MCF 10A (cell line): ENCODE measurements around the gene SENP7. TPM values are rescaled to one million over a fixed set of nuclear protein-coding genes. Genes with fewer than 3 reads are reported as not detected.
A peak's percentile ranks its signal among the peaks of the same experiment; 100 is the strongest.

ENCODE experiments used
- BruUV-seq: library from RNA; stranded (reverse); fragments of 400-500 nt; replicated peaks from 2 replicates; lab custom pipeline; 2021; lab: Mats Ljungman, UMichigan
- CTCF ChIA-PET: fragments of 300-600 bp; sonication (Branson Sonifier 250); formaldehyde crosslinking; extraction: SDS; loops from one replicate; lab custom pipeline; 2021; ENCODE audit warnings: antibody characterized with exemption, inconsistent platforms; lab: Yijun Ruan, JAX
- POLR2A ChIA-PET: fragments of 300-600, 350-650 bp; sonication (Branson Sonifier 250); formaldehyde crosslinking; extraction: SDS; loops from one replicate; lab custom pipeline; 2020; ENCODE audit warnings: antibody characterized with exemption, inconsistent platforms; lab: Yijun Ruan, JAX
- DNase-seq: peaks from one replicate; pipeline ENCODE4 v3.0.0-alpha.2; 2018; ENCODE audit not compliant: unreplicated experiment
- H3K27ac Mint-ChIP-seq: one replicate; pipeline ENCODE4 v1.8.0; 2022; ENCODE audit warnings: mild to moderate bottlenecking, low read depth, mixed read lengths; ENCODE audit not compliant: unreplicated experiment
- H3K27me3 Mint-ChIP-seq: one replicate; pipeline ENCODE4 v1.8.0; 2022; ENCODE audit warnings: mixed read lengths; ENCODE audit not compliant: insufficient read depth, unreplicated experiment
- H3K36me3 Mint-ChIP-seq: one replicate; pipeline ENCODE4 v1.8.0; 2022; ENCODE audit warnings: mild to moderate bottlenecking, moderate library complexity, mixed read lengths; ENCODE audit not compliant: insufficient read depth, unreplicated experiment
- H3K4me1 Mint-ChIP-seq: one replicate; pipeline ENCODE4 v1.8.0; 2022; ENCODE audit warnings: mixed read lengths; ENCODE audit not compliant: insufficient read depth, unreplicated experiment
- H3K4me3 Mint-ChIP-seq: one replicate; pipeline ENCODE4 v1.8.0; 2022; ENCODE audit warnings: mild to moderate bottlenecking, moderate library complexity, mixed read lengths; ENCODE audit not compliant: unreplicated experiment
- H3K9me3 Mint-ChIP-seq: one replicate; pipeline ENCODE4 v1.8.0; 2022; ENCODE audit warnings: mixed read lengths; ENCODE audit not compliant: unreplicated experiment
- intact Hi-C: fragments of 100-400 bp; cut with micrococcal nuclease; formaldehyde crosslinking; loops from 2 replicates; pipeline ENCODE4 v1.14.1; 2022
- total RNA-seq: library from RNA; stranded (reverse); gene quantifications from 2 replicates; pipeline ENCODE4 v1.2.3, GENCODE V29; 2022
- TF ChIP-seq, protein P1 (sequence below): fragments of 200-600 bp; IDR thresholded peaks from one replicate; pipeline ENCODE4 v1.8.0; 2022; ENCODE audit warnings: antibody characterized with exemption, mild to moderate bottlenecking; ENCODE audit not compliant: unreplicated experiment

The SENP7 gene
- total RNA-seq, 1 experiment from 2014 or later = 11.9 TPM

DNA sequence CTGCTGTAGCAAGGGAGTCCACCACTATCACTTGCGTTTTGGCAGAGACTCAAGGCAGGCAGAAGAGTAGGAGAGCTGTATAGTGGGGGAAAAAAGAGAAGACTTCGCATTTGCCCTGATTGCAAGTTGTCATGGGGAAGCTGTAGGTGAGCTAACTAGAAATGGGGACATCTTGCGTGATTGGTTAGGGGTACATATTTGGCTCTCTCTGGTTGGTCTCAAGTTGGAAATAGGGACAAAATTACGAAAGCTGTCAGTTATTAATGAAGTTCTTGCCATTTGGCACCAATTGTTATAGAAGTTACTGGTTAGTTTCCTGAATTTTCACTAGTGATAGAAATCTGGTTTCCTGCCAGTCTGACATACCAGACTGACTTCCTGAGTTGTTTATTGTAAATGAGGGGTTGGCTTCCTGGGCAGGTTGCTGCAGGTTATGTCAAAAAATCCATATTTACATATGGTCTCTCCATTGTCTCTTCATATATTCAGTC lies 8.2 kb upstream of the SENP7 start:
- no TSS peak for BruUV-seq
- POLR2A ChIA-PET = no interaction called here
- Mint-ChIP-seq H3K9me3 (no peaks in the 10 kb centered on the region), H3K4me1 (peaks cover 10% of the 10 kb centered on the region), H3K4me3 (no peak overlapping the region), H3K27me3 (no peaks in the 10 kb centered on the region), H3K27ac (no peak overlapping the region), H3K36me3 (no peaks in the 10 kb centered on the region)
- intact Hi-C loops = no loop called here
- CTCF ChIA-PET = interaction anchor here (1.4 kb wide), 1 partner anchor 14 kb away, joined by 5 read pairs; no protein-coding TSS in a partner anchor
- TF ChIP-seq, protein P1, sequence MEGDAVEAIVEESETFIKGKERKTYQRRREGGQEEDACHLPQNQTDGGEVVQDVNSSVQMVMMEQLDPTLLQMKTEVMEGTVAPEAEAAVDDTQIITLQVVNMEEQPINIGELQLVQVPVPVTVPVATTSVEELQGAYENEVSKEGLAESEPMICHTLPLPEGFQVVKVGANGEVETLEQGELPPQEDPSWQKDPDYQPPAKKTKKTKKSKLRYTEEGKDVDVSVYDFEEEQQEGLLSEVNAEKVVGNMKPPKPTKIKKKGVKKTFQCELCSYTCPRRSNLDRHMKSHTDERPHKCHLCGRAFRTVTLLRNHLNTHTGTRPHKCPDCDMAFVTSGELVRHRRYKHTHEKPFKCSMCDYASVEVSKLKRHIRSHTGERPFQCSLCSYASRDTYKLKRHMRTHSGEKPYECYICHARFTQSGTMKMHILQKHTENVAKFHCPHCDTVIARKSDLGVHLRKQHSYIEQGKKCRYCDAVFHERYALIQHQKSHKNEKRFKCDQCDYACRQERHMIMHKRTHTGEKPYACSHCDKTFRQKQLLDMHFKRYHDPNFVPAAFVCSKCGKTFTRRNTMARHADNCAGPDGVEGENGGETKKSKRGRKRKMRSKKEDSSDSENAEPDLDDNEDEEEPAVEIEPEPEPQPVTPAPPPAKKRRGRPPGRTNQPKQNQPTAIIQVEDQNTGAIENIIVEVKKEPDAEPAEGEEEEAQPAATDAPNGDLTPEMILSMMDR = no peak
- DNase-seq = peak; percentile 11

DNA sequence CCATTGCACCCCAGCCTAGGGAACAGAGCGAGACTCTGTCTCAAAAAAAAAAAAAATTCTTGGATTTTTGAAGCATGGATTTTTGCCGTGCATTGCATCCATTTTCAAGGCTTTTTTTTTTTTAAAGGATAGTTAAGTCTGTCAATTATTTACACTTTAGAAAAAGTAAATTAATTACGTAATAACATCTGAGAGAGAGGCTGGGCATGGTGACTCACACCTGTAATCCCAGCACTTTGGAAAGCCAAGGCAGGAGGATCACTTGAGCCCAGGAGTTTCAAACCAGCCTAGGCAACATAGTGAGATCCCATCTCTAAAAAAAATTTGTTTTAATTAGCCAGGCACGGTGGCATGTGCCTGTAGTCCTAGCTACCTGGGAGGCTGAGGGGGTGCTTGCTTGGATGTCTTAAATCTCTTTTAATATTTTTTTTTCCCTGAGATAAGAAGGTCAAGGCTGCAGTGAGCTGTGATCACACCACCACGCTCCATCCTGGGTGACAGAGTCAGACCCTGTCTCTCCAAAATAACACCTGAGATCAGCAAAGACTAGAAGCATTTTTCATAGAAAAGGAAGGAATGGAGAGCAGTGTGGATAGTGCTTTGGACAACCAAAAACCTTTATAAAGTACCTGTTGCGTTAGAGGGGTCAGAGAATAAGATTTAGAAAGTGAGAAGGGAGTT lies 6.8 kb upstream of the SENP7 start:
- intact Hi-C loops = no loop called here
- no TSS peak for BruUV-seq
- TF ChIP-seq, protein P1 = no peak
- H3K27ac Mint-ChIP-seq = no peak overlapping the region
- H3K4me3 Mint-ChIP-seq = no peak overlapping the region
- H3K9me3 Mint-ChIP-seq = no peaks in the 10 kb centered on the region
- H3K36me3 Mint-ChIP-seq = no peaks in the 10 kb centered on the region
- DNase-seq = peak; percentile 34
- H3K4me1 Mint-ChIP-seq = peaks cover 10% of the 10 kb centered on the region
- ChIA-PET POLR2A (interaction anchor here (0.6 to 0.7 kb wide), 2 partner anchors 42 to 1394 kb away, joined by 3 to 4 read pairs; partner anchors contain the start of gene TRMT10C), CTCF (interaction anchor here (0.6 to 1.4 kb wide), 4 partner anchors 16 to 324 kb away, joined by 3 to 5 read pairs (median 3); no protein-coding TSS in a partner anchor)
- no peaks in the 10 kb centered on the region for H3K27me3 Mint-ChIP-seq

DNA sequence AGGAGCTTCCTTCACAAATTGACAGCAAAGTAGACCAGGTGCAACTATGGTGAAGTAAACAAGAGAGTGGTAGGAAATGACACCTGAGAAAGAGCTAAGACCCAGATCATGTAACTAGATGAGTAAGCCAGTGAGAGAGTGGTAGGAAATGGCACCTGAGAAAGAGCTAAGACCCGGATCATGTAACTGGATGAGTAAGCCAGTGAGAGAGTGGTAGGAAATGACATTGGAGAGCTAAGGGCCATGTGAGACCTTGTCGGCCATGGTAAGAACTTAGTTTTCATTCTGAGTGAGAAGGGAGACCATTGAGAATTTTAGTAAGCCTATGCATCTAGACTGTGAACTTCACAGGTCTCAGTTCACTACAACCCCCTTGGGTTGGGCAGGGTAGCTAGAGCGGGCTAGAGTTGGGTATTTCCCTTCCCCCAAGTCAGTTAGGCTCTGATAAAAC lies 5.4 kb upstream of the SENP7 start:
- Mint-ChIP-seq H3K9me3 (no peaks in the 10 kb centered on the region), H3K27ac (no peak overlapping the region), H3K36me3 (no peaks in the 10 kb centered on the region), H3K4me1 (peaks cover 10% of the 10 kb centered on the region), H3K27me3 (no peaks in the 10 kb centered on the region), H3K4me3 (no peak overlapping the region)
- peak; percentile 59 for DNase-seq
- TF ChIP-seq, protein P1 = no peak
- ChIA-PET POLR2A (interaction anchor here (0.6 to 1.6 kb wide), 6 partner anchors 9 to 808 kb away, joined by 3 to 10 read pairs (median 4); partner anchors contain the start of gene TRMT10C), CTCF (no interaction called here)
- intact Hi-C loops = no loop called here
- BruUV-seq = no TSS peak

DNA sequence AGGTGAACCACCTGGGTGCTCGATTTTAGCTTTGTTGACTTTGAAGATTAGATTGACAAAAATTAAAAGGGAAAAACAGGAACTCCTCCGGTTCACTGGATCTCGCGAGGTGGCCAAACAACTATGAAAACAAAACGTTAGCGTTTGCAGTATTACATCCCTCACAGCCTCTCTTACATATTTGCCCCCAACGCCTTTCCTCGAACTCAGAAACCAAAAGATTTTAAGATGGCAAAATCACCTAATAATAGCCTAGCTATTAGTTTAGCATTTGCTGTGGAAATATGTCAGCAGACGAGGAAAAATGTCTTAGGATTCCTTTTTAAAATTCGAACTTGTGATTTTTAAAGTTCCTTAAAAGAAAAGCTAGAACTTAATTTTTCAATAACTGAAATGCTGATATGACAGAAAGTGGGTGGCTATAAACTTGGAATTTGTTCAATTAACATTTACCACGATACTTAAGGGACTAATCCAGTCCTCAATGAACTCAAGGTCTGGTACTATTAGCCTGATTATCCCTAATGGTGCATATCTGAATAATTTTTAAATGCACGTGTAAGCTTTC lies 491 bp upstream of the SENP7 start:
- DNase-seq = no peak
- TF ChIP-seq, protein P1 = no peak
- H3K27ac Mint-ChIP-seq = peak overlapping the region; percentile 94
- H3K4me3 Mint-ChIP-seq = peak overlapping the region; percentile 94
- CTCF ChIA-PET = interaction anchor here (0.6 kb wide), 1 partner anchor 1046 kb away, joined by 4 read pairs; no protein-coding TSS in a partner anchor
- intact Hi-C loops = loop anchor here (2.0 kb wide), 2 partner anchors 47 to 59 kb away; partner anchors contain the start of gene TRMT10C
- peaks cover 6% of the 10 kb centered on the region for H3K36me3 Mint-ChIP-seq
- POLR2A ChIA-PET = interaction anchor here (0.6 to 4.8 kb wide), 9 partner anchors 28 to 172 kb away, joined by 3 to 64 read pairs (median 4); partner anchors contain the start of genes PCNP, RPL24 and TRMT10C
- TSS peak; percentile 95 for BruUV-seq
- no peaks in the 10 kb centered on the region for H3K9me3 Mint-ChIP-seq
- H3K27me3 Mint-ChIP-seq = no peaks in the 10 kb centered on the region
- H3K4me1 Mint-ChIP-seq = peaks cover 15% of the 10 kb centered on the region
